ENCODE data around the gene CTSS.
"Not testable (repeated sequence)": the region's sequence is repeated elsewhere in the genome, so short reads cannot be mapped to it uniquely, and the experiment has no call there.

Gene CTSS

GRCh38 chr1:150730130-150730721 is 35.4 kb downstream of the CTSS start:
- TF ChIP-seq CTCF (IDR thresholded peaks at IDR 0.05; ENCODE audit: low read length, missing control alignments): no peak
- H3K4me3 ChIP-seq (replicated peaks; ENCODE audit: low read depth, low read length): no peak overlapping the region
- DNase-seq (ENCODE audit: low read depth): no peak

GRCh38 chr1:150724336-150724735 is 41.2 kb downstream of the CTSS start:
- no peak overlapping the region for H3K4me3 ChIP-seq (replicated peaks; ENCODE audit: low read depth, low read length)
- DNase-seq (ENCODE audit: low read depth): no peak
- no peak for TF ChIP-seq CTCF (IDR thresholded peaks at IDR 0.05; ENCODE audit: low read length, missing control alignments)

GRCh38 chr1:150720703-150721102 is 44.9 kb downstream of the CTSS start, which contains the start of gene HORMAD1:
Gene HORMAD1 (minus strand): TSS chr1:150720895. CDS start chr1:150719505, 1,390 bp downstream.
- H3K4me3 ChIP-seq (replicated peaks; ENCODE audit: low read depth, low read length): no peak within 1 kb of the TSS
- DNase-seq (ENCODE audit: low read depth): no peak
- no peak for TF ChIP-seq CTCF (IDR thresholded peaks at IDR 0.05; ENCODE audit: low read length, missing control alignments)

- DNase-seq (ENCODE audit: low read depth): no peak
- no peak for TF ChIP-seq CTCF (IDR thresholded peaks at IDR 0.05; ENCODE audit: low read length, missing control alignments)
- no peak overlapping the region for H3K4me3 ChIP-seq (replicated peaks; ENCODE audit: low read depth, low read length)
These were observed 45.5 kb downstream of the CTSS start for GRCh38 chr1:150720098-150720497.

- no peak for TF ChIP-seq CTCF (IDR thresholded peaks at IDR 0.05; ENCODE audit: low read length, missing control alignments)
- DNase-seq (ENCODE audit: low read depth): no peak
- H3K4me3 ChIP-seq (replicated peaks; ENCODE audit: low read depth, low read length): no peak overlapping the region
These were observed 47.2 kb downstream of the CTSS start for GRCh38 chr1:150718225-150718891.

- not testable (repeated sequence) for DNase-seq (ENCODE audit: low read depth); H3K4me3 ChIP-seq (replicated peaks; ENCODE audit: low read depth, low read length)
These were observed 56.5 kb downstream of the CTSS start for GRCh38 chr1:150709031-150709430.

- no peak for DNase-seq (ENCODE audit: low read depth)
- no peak for TF ChIP-seq CTCF (IDR thresholded peaks at IDR 0.05; ENCODE audit: low read length, missing control alignments)
- no peak overlapping the region for H3K4me3 ChIP-seq (replicated peaks; ENCODE audit: low read depth, low read length)
These were observed 57.0 kb downstream of the CTSS start for GRCh38 chr1:150708595-150708994.
